ENCODE results near the gene TNS3. TPM values are rescaled to one million over a fixed set of nuclear protein-coding genes. Genes with fewer than 3 reads are reported as not detected.

TNS3 gene
- total and polyA plus RNA-seq, 2 of the 13 experiments (the other 11 are each of a cell fraction or from before 2014, with no cell fraction given): 52.9 to 55.7 TPM

- TF ChIP-seq HNF1A (IDR thresholded peaks at IDR 0.05; ENCODE audit: low read depth) (0 out of 2 replicates have a peak, but pooled peaks have one; percentile 23), HNF1A (CRISPR knock-in tag; IDR thresholded peaks at IDR 0.05; ENCODE audit: borderline replicate concordance) (peak; percentile 73; the same call in 1 of the 2 replicates), FOXP4 (CRISPR knock-in tag; IDR thresholded peaks at IDR 0.05) (peak; percentile 87), TBX2 (CRISPR knock-in tag; IDR thresholded peaks at IDR 0.05; ENCODE audit: borderline replicate concordance) (0 out of 2 replicates have a peak, but pooled peaks have one; percentile 60), SMYD3 (CRISPR knock-in tag; IDR thresholded peaks at IDR 0.05) (0 out of 2 replicates have a peak, but pooled peaks have one; percentile 34), SAP130 (CRISPR knock-in tag; IDR thresholded peaks at IDR 0.05; ENCODE audit: low read depth) (peak; percentile 66), ELF3 (CRISPR knock-in tag; IDR thresholded peaks at IDR 0.05) (peak; percentile 45; the same call in 1 of the 2 replicates), ARID5B (CRISPR knock-in tag; IDR thresholded peaks at IDR 0.05) (peak; percentile 88), ZSCAN29 (CRISPR knock-in tag; conservative IDR thresholded peaks at IDR 0.05) (0 out of 2 replicates have a peak, but pooled peaks have one; percentile 54), SKI (IDR thresholded peaks at IDR 0.05; ENCODE audit: partially characterized antibody) (peak; percentile 89), ZNF430 (CRISPR knock-in tag; IDR thresholded peaks at IDR 0.05) (0 out of 2 replicates have a peak, but pooled peaks have one; percentile 46), MLX (CRISPR knock-in tag; IDR thresholded peaks at IDR 0.05) (peak; percentile 45; the same call in 1 of the 2 replicates), NONO (IDR thresholded peaks at IDR 0.05) (no peak), NONO (CRISPR knock-in tag; conservative IDR thresholded peaks at IDR 0.05) (peak; percentile 59), GATAD2A (CRISPR knock-in tag; IDR thresholded peaks at IDR 0.05) (peak; percentile 82), GATAD1 (CRISPR knock-in tag; IDR thresholded peaks at IDR 0.05) (no peak), NCOA5 (CRISPR knock-in tag; IDR thresholded peaks at IDR 0.05) (no peak)
These were observed 46.7 kb downstream of the TNS3 start (continued) for GRCh38 chr7:47535035-47535703.

Measured in HepG2 (cell line).